Right renal pelvis (tissue), 4 donors: Measurements from ENCODE around the gene OR8B4. TPM values are rescaled to one million over a fixed set of nuclear protein-coding genes. Genes with fewer than 3 reads are reported as not detected.
A peak's percentile ranks its signal among the peaks of the same experiment; 100 is the strongest.
"Not testable (repeated sequence)": the region's sequence is repeated elsewhere in the genome, so short reads cannot be mapped to it uniquely, and the experiment has no call there.

ENCODE experiments used
- DNase-seq, 4 donors: peaks; one replicate each; pipeline ENCODE4 v3.0.0-alpha.2; 2013; ENCODE audit warnings: low read depth in 4 of 4, low spot score in 3 of 4, missing footprints in 1 of 4
- polyA plus RNA-seq, 4 donors: library from polyadenylated mRNA; unstranded; fragments of 120-200 nt; gene quantifications; one replicate each; pipeline ENCODE4 v1.2.1, GENCODE V29; 2013; ENCODE audit not compliant: insufficient read length in 4 of 4

Gene OR8B4
- polyA plus RNA-seq, 4 donors, result not detected

- DNase-seq, result no peak
Observed at GRCh38 chr11:124409906-124410305, 14.8 kb downstream of the OR8B4 start.

DNA sequence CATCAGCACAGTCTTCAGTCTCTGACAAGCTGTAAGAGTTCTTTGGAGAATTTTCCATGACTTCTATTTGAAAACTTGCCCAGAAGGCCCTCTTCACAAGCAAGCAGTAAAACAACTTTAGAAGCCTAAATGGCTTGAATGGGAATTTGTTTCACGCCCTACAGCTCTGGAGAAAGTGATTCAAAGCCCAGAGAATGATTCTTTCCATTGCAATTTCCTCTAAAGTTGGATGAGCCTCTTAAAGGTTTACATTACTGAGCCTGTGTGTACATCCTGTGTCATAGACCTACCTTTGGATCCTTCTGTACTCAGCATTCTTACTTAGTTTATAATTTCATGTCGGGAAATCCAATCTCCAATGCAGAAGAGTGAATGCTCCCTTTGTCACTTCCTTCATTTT lies 19.1 kb downstream of the OR8B4 start:
- no peak for DNase-seq

DNA sequence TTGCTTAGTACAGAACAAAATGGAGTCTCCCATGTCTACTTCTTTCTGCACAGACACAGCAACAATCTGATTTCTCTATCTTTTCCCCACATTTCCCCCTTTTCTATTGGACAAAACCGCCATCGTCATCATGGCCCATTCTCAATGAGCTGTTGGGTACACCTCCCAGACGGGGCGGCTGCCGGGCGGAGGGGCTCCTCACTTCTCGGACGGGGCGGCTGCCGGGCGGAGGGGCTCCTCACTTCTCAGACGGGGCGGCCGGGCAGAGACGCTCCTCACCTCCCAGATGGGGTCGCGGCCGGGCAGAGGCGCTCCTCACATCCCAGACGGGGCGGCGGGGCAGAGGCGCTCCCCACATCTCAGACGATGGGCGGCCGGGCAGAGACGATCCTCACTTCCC lies 21.5 kb downstream of the OR8B4 start:
- DNase-seq, result not testable (repeated sequence)

GRCh38 chr11:124402326-124402922 lies 22.2 kb downstream of the OR8B4 start:
- peak; percentile 24 to 34 (median 28) for DNase-seq

GRCh38 chr11:124398924-124399323 lies 25.7 kb downstream of the OR8B4 start, which contains the start of gene OR8B3:
Gene OR8B3, minus strand, starts transcription at chr11:124399024. Its CDS starts 1,673 bp downstream, at chr11:124397351.
- no peak for DNase-seq

DNA sequence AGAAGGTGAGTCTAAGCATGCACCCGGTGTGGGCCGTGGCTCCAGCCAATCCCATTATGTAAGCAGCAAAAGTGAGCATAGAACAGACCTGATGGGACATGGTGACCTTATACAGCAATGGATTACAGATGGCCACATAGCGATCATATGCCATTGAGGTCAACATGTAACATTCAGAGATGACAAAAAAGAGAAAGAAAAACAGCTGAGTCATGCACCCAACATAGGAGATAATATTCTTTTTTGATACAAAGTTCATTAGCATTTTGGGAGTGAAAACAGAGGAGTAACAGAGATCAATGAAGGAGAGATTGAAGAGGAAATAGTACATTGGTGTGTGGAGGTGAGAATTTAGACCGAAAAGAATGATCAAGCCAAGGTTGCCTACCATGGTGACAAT lies 27.8 kb downstream of the OR8B4 start:
- not testable (repeated sequence) for DNase-seq

DNA sequence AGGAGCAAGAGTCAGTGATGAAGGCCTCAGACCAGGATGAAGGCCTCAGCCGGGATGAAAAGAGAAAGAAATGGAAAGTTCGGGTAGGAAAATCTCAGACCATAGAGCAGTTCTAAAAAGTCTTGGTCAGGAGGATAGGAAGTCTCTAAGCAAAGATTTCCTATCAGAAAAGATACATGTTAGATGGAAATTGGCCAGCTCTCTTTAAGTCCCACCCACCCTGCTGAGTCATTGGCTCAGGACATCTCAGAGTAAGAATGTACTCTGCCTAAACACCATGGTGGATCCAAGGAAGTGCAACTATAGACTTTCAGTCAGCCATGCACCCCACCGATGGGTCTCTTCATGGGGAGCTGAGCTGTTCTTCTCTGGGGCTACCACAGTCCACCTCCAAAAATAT lies 30.3 kb downstream of the OR8B4 start:
- no peak for DNase-seq

- DNase-seq, result no peak
Observed at GRCh38 chr11:124384399-124384798, 40.3 kb downstream of the OR8B4 start, which contains the start of gene OR8B2. Gene OR8B2, minus strand, starts transcription at chr11:124384499. Its CDS starts 1,156 bp downstream, at chr11:124383343.

- DNase-seq, result not testable (repeated sequence)
Observed at GRCh38 chr11:124382857-124383256, 41.8 kb downstream of the OR8B4 start.

DNA sequence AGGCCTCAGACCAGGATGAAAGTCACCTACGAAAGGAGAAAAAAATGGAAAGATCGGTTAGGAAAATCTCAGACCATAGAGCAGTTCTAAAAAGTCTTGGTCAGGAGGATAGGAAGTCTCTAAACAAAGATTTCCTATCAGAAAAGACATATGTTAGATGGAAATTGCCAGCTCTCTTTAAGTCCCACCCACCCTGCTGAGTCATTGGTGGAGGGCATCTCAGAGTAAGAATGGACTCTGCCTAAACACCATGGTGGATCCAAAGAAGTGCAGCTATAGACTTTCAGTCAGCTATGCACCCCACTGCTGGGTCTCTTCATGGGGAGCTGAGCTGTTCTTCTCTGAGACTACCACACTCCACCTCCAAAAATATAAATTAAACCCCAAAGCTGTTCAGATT lies 44.1 kb downstream of the OR8B4 start:
- DNase-seq, result no peak

DNA sequence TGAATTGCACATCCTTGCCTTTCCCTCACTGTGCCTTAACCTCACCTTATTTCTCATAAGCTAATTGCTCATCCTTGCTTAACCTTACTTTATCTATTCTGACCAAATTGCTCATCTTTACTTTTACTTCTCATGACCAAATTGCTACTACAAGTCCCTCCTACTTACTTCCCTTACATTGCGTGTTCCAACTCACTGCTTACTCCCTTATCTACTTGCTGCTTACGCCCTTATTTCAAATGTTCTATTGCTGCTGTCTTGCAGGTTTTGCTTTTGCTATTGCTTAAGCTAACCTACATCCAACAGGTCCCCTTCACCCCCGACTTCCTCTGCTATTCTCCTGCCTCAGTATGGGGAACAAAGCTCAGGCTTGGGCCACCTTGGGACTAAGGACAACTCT lies 48.4 kb downstream of the OR8B4 start:
- no peak for DNase-seq

Other genes starting within 250 kb of the OR8B4 start
- gene OR10D3, start 241.5 kb downstream of the OR8B4 start, polyA plus RNA-seq, result not detected
- not detected for gene OR8G1, start 183.8 kb downstream of the OR8B4 start, polyA plus RNA-seq
- not detected for gene OR8G5, start 168.5 kb downstream of the OR8B4 start, polyA plus RNA-seq
- not detected for gene OR8D1, start 110.9 kb downstream of the OR8B4 start, polyA plus RNA-seq
- not detected for gene OR8D2, start 104.7 kb downstream of the OR8B4 start, polyA plus RNA-seq
- gene OR8B2, start 40.4 kb downstream of the OR8B4 start, polyA plus RNA-seq, result not detected
- not detected for gene OR8B3, start 25.8 kb downstream of the OR8B4 start, polyA plus RNA-seq
- gene OR8B8, start 20.8 kb upstream of the OR8B4 start, polyA plus RNA-seq, result not detected
- gene OR8B12, start 118.8 kb upstream of the OR8B4 start, polyA plus RNA-seq, result under 1 TPM in 1 of 4 donors, not detected in 3; 0.04 TPM
- gene OR8A1, start 145.1 kb upstream of the OR8B4 start, polyA plus RNA-seq, result under 1 TPM in 1 of 4 donors, not detected in 3; 0.04 TPM
- gene PANX3, start 186.6 kb upstream of the OR8B4 start, polyA plus RNA-seq, result under 1 TPM in 1 of 4 donors, not detected in 3; 0.03 TPM
- gene TBRG1, start 198.0 kb upstream of the OR8B4 start, polyA plus RNA-seq, result 10 to 100 TPM; 26.1 to 31.5 (median 27.5) TPM
- 10 to 100 TPM; 32.1 to 36.4 (median 35.9) TPM for gene SIAE, start 248.9 kb upstream of the OR8B4 start, polyA plus RNA-seq
- 10 to 100 TPM; 19.4 to 22.7 (median 20.2) TPM for gene SPA17, start 249.0 kb upstream of the OR8B4 start, polyA plus RNA-seq